Upper lobe of left lung (tissue), 4 donors: ENCODE results near the gene DDX3X.

Experiments used
- EP300 ChIP-seq, 4 donors: sonication (generic); formaldehyde crosslinking; IDR thresholded peaks; one replicate each; pipeline ENCODE4 v1.5.1; 2017; ENCODE audit warnings: antibody characterized with exemption in 4 of 4, control low read depth in 2 of 4
- TF ChIP-seq, protein P1 (sequence below), 6 experiments: fragments of 450-650 bp in 4 of 6; fragments of 200-600 bp in 2 of 6; sonication (generic) in 2 of 6; IDR thresholded peaks; one replicate each; pipeline ENCODE4 v1.5.1; 2016 to 2019; ENCODE audit warnings: antibody characterized with exemption in 6 of 6

- TF ChIP-seq, protein P1, sequence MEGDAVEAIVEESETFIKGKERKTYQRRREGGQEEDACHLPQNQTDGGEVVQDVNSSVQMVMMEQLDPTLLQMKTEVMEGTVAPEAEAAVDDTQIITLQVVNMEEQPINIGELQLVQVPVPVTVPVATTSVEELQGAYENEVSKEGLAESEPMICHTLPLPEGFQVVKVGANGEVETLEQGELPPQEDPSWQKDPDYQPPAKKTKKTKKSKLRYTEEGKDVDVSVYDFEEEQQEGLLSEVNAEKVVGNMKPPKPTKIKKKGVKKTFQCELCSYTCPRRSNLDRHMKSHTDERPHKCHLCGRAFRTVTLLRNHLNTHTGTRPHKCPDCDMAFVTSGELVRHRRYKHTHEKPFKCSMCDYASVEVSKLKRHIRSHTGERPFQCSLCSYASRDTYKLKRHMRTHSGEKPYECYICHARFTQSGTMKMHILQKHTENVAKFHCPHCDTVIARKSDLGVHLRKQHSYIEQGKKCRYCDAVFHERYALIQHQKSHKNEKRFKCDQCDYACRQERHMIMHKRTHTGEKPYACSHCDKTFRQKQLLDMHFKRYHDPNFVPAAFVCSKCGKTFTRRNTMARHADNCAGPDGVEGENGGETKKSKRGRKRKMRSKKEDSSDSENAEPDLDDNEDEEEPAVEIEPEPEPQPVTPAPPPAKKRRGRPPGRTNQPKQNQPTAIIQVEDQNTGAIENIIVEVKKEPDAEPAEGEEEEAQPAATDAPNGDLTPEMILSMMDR (IDR thresholded peaks at IDR 0.05): no peak
- no peak for TF ChIP-seq EP300 (IDR thresholded peaks at IDR 0.05)
Measured at GRCh38 chrX:41406201-41406600, 72.2 kb downstream of the DDX3X start.
